ENCODE results near the gene CAV3. TPM values are rescaled to one million over a fixed set of nuclear protein-coding genes. Genes with fewer than 3 reads are reported as not detected.

Gene CAV3
- total RNA-seq, 4 donors from 2014 or later = not detected

DNA sequence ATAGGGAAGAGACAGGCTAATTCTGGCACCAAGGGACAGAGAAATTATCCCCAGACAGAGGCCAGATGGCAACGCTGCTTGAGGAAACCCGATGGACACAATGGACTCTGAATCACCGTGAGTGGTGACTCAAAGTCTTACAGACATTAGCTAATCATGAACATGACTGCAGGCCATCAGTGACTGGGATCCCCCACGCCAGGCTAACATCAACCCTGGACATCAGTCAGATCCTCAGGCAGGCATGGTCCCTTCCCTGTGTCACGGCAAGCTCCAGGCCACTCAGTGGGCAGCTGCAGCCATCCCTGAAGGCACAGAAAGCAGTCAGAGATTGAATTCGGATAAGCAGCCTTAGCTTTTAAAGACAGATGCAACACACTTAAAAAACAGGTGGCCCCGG is 59.6 kb downstream of the CAV3 start:
- no peak for ATAC-seq (ENCODE audit: low FRiP score)
- no peak for DNase-seq (ENCODE audit: low spot score)
- TF ChIP-seq, protein P1, sequence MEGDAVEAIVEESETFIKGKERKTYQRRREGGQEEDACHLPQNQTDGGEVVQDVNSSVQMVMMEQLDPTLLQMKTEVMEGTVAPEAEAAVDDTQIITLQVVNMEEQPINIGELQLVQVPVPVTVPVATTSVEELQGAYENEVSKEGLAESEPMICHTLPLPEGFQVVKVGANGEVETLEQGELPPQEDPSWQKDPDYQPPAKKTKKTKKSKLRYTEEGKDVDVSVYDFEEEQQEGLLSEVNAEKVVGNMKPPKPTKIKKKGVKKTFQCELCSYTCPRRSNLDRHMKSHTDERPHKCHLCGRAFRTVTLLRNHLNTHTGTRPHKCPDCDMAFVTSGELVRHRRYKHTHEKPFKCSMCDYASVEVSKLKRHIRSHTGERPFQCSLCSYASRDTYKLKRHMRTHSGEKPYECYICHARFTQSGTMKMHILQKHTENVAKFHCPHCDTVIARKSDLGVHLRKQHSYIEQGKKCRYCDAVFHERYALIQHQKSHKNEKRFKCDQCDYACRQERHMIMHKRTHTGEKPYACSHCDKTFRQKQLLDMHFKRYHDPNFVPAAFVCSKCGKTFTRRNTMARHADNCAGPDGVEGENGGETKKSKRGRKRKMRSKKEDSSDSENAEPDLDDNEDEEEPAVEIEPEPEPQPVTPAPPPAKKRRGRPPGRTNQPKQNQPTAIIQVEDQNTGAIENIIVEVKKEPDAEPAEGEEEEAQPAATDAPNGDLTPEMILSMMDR (IDR thresholded peaks at IDR 0.05) = no peak

DNA sequence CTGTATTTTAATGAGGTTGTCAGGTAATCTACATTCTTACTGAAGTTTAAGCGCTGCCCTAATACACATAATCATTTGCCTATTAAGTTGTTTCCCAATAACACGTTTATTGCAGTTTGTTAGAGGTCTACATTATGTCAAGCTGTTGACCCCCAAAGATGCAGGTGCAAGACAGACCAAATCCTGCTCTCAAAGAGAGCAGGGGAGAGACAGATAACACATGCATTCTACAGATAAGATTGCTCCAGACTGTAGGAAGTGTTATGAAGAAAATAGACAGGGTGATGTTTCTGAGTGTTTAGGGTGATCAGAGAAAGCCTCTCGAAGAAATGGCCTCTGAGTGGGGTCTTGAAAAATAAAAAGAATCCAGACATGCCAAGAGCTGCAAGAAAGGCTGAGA is 60.6 kb downstream of the CAV3 start:
- ATAC-seq (ENCODE audit: low FRiP score) (no peak), DNase-seq (ENCODE audit: low spot score) (no peak)
- TF ChIP-seq, protein P1 (IDR thresholded peaks at IDR 0.05) = no peak

Other genes starting within 250 kb of the CAV3 start
- gene LMCD1, start 232.0 kb upstream of the CAV3 start, total RNA-seq = 1,000 to 10,000 TPM in 1 of 4 donors, 100 to 1,000 TPM in 3; 135 to 1,380 (median 270) TPM
- 1 to 10 TPM in 1 of 4 donors, under 1 TPM in 1, not detected in 2; 0.50 to 1.9 TPM for gene SSUH2, start 89.0 kb upstream of the CAV3 start, total RNA-seq
- 1 to 10 TPM in 2 of 4 donors, under 1 TPM in 2; 0.13 to 2.4 (median 0.83) TPM for gene OXTR, start 35.8 kb downstream of the CAV3 start, total RNA-seq
- gene RAD18, start 229.7 kb downstream of the CAV3 start, total RNA-seq = 1 to 10 TPM; 4.2 to 9.8 (median 6.7) TPM

All from omental fat pad (tissue), 4 donors.